NCI-H1417 (cell line): ENCODE data around the gene SFXN4.
A peak's percentile ranks its signal among the peaks of the same experiment; 100 is the strongest.
"Not testable (repeated sequence)": the region's sequence is repeated elsewhere in the genome, so short reads cannot be mapped to it uniquely, and the experiment has no call there.

Experiments
- DNase-seq, 3 experiments: peaks; one replicate each; lab custom pipeline; 2025; lab: John Stamatoyannopoulos, UW

Gene SFXN4

DNA sequence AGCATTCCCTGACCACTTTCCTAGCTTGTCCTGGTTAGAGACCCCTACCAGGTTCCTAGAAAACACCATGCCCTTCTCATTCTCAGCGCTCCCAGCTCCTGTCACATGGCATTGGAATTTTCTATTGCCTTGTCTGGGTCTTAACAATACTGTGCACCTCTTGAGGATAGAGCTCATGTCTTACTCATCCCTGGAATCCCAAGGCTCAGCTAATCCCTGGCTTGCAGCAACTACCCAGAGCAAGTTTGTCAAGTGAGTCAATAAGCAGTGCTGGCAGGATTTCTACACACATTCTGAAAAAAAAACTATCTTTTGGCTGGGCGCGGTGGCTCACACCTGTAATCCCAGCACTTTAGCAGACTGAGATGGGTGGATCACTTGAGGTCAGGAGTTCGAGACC is 24.8 kb upstream of the SFXN4 start:
- DNase-seq = no peak

DNA sequence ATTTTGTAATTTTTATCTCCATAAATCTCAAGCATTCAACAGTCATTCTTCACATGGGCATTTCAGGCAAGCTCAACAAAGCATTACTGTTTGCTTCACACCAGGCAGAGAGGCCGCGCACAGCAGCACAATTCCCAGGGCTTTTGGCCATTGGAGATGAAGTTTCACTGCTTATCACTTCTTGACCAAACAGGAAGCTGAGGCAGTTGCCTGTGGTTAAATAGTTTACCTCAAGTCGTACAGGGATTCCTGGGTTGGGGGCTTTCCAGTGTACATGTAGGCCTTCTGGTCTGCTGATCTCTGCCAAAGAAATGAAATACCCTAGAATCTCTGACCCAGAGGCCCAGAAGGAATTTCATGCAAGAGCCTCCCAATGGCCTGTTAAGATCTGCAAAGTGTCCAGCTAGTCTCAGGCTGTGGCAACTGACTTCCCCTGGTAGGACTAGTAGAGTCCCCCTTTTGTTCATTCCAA is 24.3 kb upstream of the SFXN4 start:
- DNase-seq = no peak

DNA sequence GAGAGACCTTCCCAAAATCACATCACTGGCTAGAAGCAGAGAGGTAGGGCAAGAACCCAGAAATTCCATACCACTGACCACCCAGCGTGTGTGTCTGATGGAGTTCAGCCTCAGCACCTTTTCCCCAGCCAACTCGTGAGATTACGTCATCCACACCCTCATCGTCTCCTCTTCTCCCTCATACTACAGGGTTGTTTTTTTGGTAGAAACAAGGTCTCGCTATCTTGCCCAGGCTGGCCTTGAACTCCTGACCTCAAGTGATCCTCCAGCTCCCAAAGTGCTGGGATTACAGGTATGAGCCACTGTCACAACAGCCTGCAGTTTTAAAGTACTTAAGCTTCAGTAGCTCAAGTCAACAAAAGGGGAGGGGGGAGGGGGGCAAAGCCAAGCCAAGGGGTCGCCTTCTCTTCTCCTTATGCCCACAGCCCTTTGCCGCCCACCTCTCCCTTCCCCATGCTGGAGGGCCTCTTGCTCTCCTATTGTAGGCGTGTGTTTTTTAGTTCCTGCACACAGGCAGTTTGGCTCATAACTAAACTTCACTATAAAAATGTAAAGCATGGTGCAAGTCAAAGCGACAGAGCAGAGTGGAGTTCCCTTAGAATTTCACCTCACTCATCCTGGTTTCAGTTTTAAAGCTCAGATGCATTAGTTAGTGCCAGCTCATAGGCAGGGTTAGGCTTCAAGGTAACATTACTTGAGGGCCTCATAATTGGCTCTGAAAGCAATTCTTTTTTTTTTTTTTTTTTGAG is 18.3 kb upstream of the SFXN4 start:
- no peak for DNase-seq

DNA sequence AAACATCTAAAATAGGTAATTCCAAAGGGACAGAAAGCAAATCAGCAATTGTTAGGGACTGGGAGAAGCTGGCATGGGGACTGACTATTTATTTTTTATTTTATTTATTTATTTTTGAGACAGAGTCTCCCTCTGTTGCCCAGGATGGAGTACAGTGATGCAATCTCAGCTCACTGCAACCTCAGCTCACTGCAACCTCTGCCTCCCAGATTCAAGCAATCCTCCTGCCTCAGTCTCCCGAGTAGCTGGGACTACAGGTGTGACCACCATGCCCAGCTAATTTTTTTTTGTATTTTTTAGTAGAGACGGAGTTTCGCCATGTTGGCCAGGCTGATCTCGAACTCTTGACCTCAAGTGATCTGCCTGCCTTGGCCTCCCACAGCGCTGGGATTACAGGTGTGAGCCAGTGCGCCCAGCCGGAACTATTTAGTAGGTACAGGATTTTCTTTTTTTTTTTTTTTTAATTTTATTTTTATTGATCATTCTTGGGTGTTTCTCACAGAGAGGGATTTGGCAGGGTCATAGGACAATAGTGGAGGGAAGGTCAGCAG is 15.4 kb upstream of the SFXN4 start:
- not testable (repeated sequence) for DNase-seq

DNA sequence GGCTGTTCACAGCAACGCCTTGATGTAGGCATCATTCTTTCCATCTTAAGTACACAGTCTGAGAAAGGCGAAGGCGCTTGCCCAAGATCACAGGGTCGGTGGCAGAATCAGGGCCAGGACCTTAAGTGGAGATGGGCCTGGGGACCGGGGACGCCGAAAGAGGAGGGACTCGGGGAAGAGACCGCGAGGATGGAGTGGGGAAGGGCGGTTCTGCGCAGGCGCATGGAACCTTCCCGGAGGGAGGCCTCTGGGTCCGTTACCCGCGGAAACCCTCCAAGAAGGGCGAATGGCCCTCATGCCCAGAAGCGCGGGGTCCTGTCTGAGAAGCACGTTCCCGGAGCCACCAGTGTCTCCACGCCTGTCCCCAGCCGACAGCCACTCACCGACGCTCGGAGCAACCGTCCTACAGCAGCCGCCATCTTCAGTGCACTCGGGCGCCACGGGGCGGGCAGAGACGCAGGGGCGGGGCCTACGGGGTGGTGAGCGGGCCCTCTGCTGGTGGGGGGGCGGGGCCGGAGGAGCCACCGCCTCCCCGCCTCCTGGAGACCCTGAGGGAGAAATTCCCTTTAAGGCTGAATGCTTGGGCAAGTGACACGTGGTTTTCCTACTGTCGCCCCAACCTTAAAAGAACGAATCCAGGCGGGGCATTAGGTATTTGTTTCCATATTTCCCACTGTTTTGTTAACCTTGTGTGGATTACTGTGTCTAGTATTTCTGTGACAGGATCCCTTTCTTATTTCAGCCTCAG is 13.0 kb upstream of the SFXN4 start, which contains the start of gene PRDX3:
Gene PRDX3, minus strand, starts transcription at position 441 of the 748 bp plus-strand sequence. Its CDS starts 22 bp downstream, at position 419.
- peak; percentile 87 to 94 (median 92) for DNase-seq

DNA sequence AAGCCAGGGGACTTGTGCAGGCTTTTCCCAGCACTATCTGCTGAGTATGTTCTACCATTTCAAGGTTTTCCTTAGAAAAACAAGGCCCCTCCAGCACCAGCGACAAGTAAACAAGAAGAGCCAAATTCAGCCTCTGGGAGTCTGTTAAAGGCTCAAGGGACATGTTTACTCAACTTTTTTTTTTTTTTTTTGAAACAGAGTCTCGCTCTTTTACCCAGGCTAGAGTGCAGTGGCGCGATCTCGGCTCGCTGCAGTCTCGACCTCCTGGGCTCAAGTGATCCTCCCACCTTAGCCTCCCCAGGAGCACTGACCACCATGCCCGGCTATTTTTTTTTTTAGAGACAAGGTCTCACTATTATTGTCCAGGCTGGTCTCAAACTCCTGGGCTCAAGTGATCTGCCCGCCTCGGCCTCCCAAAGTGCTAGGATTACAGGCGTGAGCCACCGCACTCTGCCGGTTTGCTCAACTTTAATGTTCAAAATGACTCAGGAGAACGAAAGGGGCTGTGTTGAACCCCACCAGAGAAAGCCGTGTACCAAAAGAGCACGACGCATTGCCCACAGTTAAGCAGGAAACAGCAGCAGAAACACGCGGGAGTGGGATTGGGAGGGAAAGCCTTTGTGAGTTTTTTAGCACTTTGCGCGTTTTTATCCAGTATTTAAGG is 12.3 kb upstream of the SFXN4 start:
- peak in 2 of 3 experiments; percentile 47 to 73 for DNase-seq

DNA sequence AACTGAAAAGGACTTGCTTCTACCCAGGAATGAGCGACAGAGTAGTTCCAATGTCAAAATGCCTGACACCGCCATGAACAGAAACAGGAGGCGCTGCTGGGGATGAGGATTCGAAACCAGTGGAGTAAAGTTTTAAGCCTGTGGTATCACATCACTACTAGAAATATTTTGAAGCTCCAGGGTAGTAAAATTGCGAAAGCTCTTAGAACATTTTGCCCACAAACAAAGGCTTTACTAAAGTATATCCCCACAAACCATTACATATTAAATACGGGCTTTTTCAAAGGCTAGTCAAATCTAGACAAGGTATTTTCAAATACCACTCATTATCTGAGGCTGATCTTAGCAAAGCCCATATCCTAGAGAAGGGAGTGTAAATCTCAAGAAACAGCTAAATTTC is 10.7 kb upstream of the SFXN4 start:
- no peak for DNase-seq

DNA sequence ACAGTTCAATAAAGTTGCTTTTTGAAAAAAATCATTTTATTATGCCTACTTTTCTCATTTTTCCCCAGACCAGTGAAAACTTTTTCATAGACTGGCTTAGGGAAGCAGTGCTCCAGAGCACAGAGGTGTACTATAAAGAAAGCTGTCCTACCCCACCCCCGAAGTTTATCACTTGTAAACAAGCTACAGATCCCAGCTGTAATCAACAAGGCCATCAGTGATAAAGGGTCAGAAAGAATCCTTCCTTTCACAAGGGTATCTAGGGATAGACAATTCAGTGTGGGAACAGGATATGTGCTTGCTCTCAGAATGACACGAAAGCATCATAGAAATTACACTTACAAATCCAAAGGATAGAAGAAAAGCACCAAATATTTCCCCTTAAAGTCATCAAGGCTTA is 8.6 kb upstream of the SFXN4 start:
- no peak for DNase-seq

DNA sequence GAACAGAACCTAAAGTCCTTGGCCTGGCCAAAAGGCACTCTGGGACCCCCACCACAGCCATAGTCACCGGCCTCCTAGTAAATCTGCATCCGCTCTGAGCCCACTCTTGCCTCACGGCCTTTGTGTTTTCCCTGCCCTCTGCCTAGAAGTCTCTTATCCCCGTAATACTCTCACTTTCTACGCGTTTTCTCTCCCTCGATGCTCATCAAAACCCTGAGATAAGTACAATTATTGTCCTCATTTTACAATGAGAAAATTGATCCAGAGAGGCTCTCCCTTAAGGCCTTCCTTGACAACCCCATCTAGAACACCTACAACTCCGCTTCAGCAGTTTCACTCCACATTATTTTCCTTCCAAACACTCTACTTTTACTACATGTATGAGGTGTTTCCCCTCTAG is 1.5 kb upstream of the SFXN4 start:
- DNase-seq = no peak

DNA sequence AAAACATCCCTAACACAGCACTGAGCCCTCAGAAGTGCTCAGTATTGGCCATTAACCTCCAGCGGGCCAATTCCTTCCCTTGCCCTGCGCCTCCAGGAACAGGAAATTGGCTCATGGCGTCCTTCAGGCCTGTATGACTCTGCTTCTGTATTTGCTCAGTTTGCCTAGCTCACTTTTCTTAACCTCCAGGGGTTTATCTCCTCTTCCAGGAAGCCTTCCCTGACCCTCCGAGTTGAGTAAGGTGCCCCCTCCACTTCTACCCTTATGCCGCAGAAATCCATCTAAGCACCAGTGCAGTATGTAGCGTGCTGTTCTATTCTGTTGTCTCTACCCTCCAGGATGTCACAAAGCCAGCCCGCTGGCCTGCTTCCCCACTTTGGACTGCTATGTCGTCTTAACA is 1.1 kb upstream of the SFXN4 start:
- DNase-seq = no peak

DNA sequence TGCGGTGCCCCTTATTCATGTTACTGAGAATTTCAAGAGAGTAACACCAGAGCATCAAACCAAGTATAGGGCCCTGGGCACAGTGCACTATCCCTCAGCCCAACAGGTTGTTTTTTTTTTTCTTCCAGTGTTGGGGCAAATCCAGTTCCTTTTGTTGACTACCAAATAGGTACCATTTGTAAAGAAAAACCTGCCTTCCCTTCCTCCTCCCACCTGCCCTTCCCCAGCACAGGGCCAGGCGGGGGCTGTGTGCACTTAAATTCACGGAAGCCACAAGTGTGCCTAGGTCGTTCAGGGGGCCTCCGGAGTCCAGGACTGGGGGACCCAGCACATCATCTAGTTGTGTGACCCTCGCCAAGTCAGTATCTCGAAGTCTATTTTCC is 595 bp upstream of the SFXN4 start:
- no peak for DNase-seq

DNA sequence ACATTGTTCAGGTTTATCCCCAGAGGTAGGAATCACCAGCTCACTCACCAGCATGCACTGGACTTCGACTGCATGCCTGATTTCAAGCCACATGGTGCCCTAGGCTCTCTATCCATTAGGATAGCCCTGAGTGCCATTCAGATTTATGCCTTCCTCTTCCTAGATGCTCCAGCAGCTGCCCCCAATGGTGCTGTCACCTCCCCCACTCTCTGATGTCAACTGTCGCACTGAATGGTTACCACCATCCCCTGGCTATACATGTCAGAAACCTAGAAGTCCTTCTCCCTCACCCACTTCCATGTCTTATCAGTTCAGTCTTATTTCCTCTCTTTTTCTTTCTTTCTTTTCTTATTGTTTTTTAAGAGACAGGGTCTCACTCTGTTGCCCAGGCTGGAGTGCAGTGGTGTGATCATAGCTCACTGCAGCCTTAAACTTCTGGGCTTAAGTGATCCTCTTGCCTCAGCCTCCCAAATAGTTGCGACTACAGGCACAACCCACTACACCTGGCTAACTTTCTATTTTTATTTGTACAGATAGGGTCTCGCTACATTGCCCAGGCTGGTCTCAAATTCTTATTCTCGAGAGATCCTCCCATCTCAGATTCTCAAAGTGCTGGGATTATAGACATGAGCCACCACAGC is 2.9 kb downstream of the SFXN4 start:
- no peak for DNase-seq

DNA sequence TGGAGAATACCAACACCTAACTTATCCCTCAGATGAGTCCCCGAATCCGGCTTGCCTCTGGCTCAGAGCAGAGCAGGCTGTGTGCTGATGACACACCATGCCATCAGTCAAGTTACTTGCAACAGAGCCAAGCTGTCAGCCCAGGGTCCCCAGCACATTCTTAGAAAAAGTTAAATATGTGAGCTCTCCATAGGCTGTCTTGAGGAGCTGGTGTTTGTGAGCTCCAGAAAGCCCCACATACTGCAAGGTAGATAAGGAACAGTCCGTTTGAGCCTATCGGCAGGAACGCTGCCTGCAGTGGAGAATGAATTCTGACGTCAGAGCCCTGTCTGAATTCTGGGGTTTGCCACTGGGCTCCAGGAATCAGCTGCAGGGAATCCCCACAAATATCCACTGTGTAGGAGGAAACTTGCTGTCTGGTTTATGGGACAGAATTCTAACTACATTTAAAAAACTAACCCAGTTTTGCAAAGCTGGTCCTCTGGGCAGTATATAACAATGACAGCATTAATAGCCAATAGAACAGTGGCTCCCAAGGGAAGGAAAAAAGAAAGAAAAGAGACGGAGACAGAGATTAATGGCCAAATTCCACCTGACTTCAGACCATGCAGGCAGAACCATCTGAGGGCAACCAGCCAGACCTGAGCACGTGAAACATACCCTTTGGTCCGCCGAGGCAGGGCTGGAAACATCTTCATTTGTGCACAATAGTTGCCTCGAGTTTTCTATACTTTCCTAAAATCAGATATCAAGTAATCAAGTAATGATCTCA is 3.6 kb downstream of the SFXN4 start:
- no peak for DNase-seq

DNA sequence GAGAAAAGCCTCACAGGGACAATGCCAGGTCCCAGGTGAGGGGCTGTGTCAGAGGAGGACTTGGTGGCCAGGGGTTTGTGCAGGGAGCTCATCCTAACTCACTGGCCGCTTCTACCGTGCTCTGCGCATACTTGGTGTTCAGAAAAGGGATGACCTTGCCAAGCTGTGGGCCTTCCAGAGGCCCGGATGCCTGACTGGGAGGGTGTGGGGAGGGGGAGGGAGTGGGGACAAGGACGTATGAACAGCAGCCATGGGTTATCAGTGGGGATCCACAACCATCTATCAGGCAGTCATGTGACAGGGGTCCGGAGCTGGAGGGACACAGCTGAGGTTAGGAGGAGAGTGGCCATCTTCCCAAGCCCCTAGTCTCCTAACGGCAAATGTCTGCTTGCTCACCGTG is 6.2 kb downstream of the SFXN4 start:
- no peak for DNase-seq

DNA sequence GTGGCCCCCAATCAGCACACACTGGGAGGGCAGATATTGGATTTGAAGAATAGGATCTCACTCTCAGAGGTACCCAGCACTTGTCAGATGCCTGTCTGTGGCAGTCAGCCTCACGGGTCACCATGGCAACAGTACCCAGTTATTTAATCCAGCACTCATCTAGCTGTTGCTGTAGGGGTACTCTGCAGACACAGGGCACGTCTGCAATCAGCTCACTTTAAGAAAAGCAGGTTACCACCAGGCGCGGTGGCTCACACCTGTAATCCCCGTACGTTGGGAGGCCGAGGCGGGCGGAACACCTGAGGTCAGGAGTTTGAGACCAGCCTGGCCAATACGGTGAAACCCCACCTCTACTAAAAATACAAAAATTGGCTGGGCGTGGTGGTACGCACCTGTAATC is 11.9 kb downstream of the SFXN4 start:
- DNase-seq = peak in 1 of 3 experiments; percentile 1

DNA sequence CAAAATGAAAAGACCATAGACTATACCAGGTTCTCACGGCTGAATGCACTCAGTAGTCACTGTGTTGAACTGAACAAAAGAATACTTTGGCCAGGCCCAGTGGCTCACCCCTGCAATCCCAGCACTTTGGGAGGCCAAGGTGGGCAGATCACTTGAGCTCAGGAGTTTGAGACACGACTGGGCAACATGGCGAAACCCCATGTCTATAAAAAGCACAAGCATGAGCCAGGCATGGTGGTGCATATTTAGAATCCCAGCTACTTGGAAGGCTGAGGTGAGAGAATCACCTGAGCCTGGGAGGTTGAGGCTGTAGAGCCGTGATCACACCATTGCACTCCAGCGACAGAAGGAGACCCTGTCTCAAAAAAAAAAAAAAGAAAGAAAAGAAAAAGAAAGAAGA is 12.5 kb downstream of the SFXN4 start:
- no peak for DNase-seq

DNA sequence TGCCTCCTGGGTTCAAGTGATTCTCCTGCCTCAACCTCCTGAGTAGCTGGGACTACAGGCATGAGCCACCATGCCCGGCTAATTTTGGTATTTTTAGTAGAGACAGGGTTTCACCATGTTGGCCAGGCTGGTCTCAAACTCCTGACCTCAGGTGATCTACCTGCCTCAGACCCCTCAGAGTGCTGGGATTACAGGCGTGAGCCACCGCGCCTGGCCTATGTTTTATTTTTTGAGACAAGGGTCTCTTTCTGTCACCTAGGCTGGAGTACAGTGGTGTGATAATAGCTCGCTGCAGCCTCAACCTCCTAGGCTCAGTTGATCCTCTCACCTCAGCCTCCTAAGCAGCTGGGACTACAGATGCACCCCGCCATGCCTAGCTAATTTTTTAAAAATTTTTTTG is 13.9 kb downstream of the SFXN4 start:
- not testable (repeated sequence) for DNase-seq

DNA sequence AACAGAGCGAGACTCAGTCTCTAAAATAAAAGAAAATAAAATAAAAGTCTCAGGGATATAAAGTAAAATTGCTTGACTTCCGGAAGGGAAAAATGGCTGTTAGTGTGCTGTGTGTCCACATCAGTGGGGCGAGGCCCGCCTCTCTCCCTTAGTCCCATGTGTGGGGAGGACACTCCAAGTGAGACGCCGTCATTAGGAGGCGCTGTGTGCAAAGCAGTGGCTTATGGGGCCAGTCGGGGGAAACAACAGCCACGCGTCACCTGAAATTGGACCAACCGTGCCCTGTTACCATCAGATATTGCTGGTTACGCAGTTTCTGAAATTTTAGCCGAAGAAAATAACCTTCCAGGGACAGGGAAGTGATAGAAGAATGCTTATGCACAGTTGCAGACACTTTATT is 15.8 kb downstream of the SFXN4 start:
- no peak for DNase-seq

DNA sequence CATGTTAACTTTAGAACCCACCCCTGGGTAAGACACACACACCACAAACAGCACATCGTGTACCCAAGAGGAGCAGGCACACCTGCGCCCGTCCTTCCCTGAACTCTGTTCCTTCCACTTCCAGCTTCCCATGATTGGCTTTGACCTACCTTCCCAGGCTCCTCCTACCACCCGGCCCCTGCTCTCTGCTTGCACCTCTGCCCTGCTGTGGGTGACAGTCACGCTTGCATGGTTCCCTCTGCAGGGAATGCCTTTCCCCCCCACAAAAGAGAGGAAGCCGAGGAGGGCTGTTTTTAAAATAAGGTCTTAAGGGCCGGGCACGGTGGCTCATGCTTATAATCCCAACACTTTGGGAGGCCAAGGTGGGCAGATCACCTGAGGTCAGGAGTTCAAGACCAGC is 16.4 kb downstream of the SFXN4 start:
- DNase-seq = no peak

DNA sequence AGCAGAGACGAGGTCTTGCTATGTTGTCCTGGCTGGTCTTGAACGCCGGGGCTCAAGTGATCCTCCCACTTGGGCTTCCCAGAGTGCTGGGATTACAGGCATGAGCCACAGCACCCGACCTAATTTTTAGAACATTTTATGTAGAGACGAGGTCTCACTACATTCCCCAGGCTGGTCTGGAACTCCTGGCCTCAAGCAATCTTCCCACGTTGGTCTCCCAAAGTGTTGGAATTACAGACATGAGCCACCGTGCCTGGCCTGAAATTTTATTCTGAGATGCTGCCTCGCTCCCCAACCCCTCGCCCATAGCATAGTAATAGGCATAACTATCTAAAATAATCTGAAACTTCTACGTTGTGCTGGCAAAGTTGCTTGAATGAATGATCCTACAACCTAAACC is 21.9 kb downstream of the SFXN4 start:
- no peak for DNase-seq

DNA sequence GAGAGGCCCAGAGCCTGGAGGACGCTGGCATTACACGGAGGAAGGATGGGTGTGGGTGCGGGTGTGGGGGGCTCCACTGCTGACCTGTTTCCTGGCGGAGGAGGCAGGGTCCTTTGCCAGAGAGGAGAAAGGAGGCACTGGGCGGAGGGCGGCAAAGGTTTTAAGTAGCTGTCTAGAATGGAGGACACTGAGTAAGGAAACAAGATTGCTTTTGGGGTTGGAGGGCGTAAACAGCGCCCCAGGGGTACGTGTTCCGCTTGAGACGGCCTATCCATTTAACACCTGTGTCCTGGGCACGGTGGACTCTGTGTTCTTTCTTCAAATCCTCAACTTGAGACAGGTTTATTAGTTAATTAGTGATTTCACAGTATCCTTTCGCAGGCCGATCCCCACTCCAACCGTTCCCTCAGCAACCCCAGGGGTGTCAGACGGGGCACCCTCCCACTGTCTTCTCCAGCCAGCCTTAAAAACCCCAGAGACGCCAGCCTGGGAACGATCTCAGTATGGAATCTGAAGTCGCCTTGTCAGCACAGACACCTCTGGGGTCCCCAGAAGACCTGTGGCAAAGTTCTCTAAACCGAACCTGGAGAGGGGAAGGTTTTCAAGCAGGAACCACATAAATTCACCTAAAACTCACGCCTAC is 24.8 kb downstream of the SFXN4 start:
- DNase-seq = no peak
